NCI-H82 treated with DMSO at 0.1 percent for 48 hours (cell line): ENCODE data around the gene DLL4.

Experiments used
- DNase-seq: peaks from one replicate; lab custom pipeline; 2025; ENCODE audit not compliant: unreplicated experiment; lab: John Stamatoyannopoulos, UW

The DLL4 gene

DNA sequence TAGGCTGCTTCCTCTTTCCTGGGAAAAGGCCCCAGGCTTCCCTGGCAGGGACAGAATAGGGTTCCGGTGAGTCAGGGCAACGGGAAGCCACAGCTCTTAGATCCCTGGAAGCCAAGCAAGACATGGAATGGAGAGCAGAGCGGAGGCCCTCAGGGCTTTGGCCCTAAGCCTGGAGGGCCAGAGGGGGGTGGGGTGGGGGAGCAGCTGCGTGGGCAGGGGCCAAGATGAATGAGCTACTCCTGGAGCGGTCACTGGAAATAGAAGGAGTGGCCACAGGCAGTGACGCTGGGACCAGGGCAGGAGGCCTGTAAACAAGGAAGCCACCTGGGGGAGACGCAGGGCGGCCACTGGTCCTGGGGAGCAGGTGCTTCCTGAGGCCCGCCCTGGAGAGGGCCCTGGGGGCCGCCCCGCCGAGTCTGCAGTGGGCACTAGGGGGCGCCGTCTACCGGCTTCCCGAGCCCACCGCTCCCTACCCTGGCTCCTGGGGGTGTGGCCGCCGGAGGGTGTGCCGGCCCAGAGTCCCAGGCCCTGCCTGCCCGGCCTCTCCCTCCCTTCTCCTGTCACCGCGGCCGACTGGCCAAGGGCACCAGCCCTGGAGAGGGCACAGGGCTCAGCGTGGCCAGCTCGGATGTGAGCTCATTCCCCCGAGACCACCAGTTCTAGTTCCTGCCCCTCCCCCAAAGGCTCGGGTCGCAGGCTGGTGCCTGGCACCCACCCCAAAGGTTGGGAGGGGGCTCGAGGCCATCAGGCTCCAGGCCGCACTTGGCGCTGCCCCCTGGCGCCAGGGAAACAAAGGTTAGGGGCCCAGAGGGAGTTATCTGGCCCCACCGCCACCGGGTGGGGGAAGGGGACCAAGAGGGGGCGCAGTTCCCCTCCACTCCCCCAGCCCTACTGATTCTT is 22.8 kb upstream of the DLL4 start:
- peak; percentile 46 for DNase-seq

- no peak for DNase-seq
Measured at GRCh38 chr15:40906991-40907802, 21.9 kb upstream of the DLL4 start.

GRCh38 chr15:40908095-40908494 is 21.0 kb upstream of the DLL4 start:
- no peak for DNase-seq

DNA sequence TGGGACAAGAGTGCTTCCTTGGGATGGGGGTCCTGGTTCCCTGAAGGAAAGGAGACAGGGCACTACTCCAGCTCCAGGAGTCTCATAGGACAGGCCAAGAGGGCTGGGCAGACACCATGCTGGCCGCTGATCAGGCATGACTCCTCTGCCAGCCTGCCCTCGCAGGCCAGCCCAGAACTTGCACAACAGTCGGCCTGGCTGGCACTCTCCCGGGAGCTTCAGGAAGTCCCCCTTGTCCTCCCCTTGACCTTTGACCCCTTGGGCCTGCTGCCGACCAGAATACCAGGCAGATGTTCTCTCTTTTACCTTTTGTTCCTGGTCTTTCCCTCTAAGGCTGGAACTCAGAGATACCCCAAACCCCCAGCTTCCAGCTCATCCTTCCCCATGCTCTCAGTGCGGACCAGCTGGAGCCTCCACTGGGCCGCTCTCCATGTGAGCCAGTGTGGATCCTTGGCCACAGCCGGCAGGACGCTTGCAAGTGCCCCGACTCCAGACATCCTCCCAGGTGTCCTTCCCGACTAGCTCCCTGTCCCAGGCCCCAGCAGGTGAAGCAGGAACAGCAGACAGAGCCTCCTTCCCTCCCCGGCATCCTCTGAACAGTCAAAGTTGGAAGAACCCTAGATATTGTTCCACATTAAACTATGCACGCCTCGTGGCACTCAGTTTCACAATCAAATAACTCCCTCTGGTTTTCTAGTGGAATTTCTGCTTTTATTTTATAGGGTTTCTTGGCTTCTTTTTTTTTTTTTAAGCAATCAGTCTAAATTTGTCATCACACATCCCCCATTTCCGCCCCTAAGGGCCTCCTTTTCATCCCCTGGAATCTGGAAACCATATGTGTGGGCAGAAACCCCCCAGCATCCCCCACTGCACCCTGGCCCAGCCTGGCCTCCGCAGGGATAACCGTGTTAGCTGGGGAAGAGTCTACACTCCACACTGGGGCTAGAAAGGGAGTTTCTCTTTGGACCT is 19.2 kb upstream of the DLL4 start:
- DNase-seq: no peak

DNA sequence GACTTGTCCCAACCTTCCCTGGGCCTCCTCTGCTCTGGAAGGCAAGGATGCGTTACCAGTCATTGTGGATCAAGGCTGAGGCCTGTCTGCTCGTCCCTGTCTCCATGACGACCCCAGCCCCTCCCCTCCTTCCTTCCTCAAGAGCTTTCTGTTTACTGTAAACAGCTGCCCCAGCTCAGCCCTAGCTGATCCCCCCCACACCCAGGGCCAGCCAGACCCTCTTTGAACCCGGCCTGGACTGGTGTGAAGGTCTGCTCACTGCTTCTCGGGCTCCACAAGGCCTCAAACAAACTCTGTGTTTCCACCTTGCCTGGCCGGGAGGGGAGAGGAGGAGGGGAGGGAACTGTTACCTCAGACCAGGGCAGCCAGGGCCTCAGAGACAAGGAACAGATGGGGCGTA is 18.0 kb upstream of the DLL4 start:
- DNase-seq: peak; percentile 51

GRCh38 chr15:40911693-40912092 is 17.4 kb upstream of the DLL4 start:
- no peak for DNase-seq

DNA sequence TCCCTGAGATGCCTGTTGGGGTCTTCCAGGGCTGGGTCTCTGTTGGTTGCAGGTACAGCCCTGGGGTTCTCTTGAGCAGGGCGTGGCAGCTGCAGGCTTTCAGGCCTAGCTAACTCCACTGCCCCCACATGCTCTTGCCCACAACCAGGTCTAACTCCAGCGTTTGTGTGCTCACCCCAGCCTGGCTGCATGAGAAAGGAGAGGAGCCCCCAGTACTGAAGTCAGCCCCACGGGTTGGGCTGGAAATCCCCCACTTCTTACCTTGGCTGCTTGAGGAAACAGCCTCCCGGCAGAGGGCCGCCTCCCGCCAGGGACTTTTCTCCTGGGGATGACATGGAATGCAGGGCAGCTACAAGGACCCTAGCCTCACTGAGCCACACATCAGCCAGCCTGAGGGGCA is 16.7 kb upstream of the DLL4 start:
- DNase-seq: no peak

- DNase-seq: no peak
Measured at GRCh38 chr15:40914013-40914412, 15.1 kb upstream of the DLL4 start.

DNA sequence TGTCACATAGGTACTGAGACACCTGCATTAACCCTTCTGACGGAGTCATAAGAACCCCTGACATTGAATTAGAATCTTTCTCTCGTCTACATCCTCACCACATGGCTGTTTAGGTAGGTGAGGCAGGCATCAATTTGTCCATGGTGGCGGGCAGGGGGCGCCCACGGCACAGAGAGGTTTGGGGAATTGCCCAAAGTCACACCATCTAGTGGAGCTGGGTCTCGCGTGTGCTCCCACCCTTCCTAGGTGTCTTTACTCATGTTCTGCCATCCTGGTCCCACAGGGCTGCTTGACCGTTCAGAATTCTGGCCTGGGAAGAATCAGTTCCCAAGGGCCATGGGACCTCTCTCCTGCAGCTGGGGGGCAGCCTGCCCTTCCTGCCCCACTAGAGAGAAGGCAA is 14.7 kb upstream of the DLL4 start:
- no peak for DNase-seq

DNA sequence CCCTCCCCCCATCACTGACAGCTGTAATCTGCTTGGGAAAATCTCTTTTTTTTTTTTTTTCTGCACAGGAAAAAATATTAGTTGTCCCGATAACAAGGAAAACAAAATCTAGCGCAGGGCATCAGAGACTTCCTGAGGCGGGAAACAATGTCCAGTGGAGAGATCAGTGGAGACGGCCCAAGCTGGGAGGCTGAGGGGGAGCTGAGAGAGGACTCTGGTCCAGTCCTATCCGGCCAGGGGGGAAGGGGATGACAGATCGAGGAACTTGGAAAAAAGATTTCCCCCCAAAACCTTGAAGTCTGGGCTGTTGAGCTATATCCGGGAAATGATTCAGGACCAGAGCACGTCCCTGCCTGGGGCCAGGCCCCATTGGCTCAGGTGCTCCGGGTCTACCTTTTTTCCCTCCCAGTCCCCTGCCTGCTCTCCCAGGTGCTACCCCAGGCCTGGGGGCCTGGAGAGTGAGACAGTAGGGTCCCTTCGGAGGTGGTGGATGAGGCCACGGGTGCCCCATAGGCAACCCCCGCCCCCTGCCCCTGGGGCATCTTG is 14.0 kb upstream of the DLL4 start:
- DNase-seq: no peak

DNA sequence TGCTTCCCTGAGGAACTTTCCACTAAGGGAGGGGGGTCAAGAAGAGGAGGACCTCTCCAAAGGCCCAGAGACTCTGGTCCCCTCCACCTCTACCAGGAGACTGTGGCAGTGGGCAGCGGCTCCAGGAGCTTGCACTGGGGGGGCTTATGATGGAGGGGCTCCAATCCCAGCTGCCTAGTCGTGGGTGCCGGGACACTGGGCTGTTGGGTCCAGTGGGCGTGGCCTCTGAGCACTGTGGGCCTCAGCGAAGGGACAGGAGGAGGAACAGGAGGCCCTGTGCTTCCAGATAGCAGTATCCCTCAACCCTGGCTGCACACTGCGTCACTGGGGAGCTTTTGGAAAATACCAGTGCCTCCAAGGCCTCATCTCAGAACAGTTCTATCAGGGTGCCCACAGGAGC is 13.5 kb upstream of the DLL4 start:
- DNase-seq: no peak

GRCh38 chr15:40917585-40917984 is 11.6 kb upstream of the DLL4 start:
- DNase-seq: no peak

- no peak for DNase-seq
Measured at GRCh38 chr15:40918146-40918798, 10.9 kb upstream of the DLL4 start.

GRCh38 chr15:40918799-40919392 is 10.2 kb upstream of the DLL4 start:
- DNase-seq: no peak

DNA sequence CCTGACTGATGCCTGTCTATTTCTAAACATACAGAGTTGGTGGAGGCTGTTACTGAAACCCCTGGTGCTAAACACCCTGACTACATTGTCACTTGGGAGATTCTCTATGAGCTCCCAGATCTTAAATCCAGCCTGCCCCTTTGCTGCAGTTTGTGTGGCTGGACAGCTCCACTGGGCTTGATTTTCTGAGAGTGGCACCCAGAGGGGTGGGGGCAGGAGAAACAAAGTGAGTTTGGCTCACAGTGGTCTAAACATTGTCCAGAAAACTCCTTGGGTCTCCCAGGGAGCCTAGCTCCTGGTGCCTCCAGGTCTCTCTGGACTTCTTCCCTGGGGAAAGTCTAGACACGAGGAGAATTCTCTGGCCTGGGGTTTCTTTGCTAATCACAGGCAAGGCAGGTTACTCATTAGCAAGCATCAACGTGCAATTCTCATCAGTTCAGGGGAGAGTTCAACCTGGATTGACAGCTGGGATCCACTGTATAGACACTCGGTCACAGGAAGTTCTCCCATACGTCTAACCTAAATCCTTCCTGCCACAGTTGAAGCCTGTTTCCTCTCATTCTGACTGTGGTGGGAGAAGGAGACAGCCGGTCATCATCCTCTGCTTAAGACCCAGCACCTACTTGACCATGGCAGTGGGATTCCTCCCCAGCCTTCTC is 7.1 kb upstream of the DLL4 start:
- no peak for DNase-seq

DNA sequence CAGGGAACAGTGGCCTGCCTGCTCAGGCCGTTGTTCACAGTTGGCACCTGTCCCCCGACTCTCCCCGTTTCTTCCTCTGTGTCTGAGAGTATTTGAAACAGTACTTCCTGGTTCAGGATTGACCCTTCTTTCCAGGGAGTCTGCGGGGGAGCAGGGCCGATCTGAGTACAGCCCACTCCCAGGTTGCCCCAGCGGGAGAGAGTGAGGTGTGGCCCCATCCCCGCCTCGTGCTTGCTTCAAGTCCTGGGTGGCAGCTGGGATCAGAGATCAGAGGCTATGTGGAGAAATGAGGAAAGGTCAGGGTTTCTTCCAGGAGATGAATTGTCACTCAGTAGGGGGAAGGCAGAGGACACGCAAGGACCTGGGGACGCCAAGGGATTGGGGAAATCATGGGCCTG is 6.5 kb upstream of the DLL4 start:
- no peak for DNase-seq

DNA sequence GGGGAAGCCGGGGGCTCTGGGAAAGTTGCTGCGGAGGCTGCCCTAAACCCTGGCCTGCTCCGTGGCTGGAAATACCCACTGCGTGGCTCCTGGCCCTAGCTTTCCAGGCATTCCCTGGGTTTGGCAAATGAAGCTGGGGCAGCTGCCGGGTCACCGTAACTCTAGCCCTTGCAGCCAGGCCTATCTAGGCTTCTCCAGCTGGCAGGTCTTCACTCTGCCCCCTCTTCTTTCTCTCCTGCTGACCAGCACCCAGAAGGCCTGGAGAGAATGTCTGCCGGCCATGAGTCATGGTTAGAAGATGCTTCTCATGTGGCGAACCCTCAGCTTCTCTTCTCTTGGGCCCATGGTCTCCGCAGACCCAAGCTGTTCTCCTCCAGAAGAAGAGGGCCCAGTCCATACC is 5.6 kb upstream of the DLL4 start:
- no peak for DNase-seq

- DNase-seq: no peak
Measured at GRCh38 chr15:40925495-40925862, 3.7 kb upstream of the DLL4 start.

DNA sequence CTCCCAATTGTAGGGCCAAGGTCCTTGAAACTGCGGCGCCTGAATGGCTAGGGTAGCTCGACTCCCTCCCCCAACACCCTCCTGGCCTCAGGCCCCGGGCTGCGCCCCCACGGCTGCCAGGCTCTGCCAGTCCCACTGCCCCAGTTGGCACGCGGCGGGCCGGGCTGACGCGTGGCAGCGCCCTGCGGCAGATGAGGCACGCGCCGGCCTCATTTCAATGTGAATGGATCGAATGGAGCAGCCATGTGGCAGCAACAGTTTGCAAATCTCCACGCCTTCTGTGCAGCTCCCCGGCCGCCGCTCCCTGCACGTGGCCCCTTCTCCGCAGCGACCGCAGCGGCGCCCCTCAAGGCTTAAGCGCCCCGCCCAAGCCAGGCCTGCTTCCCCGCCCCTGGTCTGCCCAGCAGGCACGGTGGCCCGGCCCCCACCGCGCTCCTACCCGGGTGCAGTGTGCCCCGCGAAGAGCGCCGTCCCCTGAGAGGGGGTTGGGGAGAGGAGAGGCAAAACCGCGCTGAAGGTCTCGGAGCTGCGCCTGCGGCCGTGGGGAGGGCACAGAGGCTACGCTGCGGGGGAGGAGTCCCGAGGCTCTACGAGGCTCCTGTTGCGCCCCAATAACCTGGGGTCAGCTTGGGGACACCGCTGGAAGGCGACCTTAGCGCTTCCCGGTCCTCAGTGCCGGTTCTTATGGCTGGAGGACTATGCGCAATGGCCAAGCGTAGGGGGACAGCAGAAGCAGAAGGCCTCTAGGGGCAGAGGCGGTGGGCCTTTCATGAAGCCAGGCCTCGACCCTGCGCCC is 3.1 kb upstream of the DLL4 start:
- no peak for DNase-seq
